ENCODE results near the gene ASB13.

DNA sequence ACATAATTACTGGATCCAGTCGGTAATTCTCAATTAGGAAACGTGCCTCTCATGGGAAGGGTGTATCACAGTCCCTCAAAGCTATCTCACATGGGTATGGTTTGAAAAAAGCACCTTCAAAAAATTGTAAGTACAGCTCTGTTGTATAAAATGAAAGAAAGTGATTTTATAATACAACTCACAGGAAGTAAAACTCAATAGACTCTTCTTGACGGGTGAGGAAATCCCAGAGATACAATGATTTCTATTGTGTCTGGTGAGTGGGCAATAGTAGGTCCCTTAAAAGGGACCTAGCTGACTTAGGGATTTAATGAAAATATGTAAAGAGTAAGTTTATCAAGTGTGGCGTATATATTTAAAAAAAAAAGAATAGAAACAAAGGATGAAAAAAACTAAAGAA lies 45.2 kb upstream of the ASB13 start:
- TF ChIP-seq, protein P1, sequence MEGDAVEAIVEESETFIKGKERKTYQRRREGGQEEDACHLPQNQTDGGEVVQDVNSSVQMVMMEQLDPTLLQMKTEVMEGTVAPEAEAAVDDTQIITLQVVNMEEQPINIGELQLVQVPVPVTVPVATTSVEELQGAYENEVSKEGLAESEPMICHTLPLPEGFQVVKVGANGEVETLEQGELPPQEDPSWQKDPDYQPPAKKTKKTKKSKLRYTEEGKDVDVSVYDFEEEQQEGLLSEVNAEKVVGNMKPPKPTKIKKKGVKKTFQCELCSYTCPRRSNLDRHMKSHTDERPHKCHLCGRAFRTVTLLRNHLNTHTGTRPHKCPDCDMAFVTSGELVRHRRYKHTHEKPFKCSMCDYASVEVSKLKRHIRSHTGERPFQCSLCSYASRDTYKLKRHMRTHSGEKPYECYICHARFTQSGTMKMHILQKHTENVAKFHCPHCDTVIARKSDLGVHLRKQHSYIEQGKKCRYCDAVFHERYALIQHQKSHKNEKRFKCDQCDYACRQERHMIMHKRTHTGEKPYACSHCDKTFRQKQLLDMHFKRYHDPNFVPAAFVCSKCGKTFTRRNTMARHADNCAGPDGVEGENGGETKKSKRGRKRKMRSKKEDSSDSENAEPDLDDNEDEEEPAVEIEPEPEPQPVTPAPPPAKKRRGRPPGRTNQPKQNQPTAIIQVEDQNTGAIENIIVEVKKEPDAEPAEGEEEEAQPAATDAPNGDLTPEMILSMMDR (IDR thresholded peaks at IDR 0.05): no peak
- no peak for TF ChIP-seq EP300 (IDR thresholded peaks at IDR 0.05)
- TF ChIP-seq POLR2A (IDR thresholded peaks at IDR 0.05): no peak

Measured in sigmoid colon (tissue), 4 donors.